HEK293T (cell line): ENCODE data around the gene TSNAX.

Experiments used
- BHLHE40 ChIP-seq: fragments of 450-650 bp; IDR thresholded peaks from 2 replicates; pipeline ENCODE4 v1.6.1; 2016; ENCODE audit warnings: mild to moderate bottlenecking, moderate library complexity, borderline replicate concordance
- CTBP1 ChIP-seq: fragments of 450-650 bp; IDR thresholded peaks from 2 replicates; pipeline ENCODE4 v1.6.1; 2016; ENCODE audit warnings: borderline replicate concordance
- FOXK2 ChIP-seq: fragments of 450-650 bp; IDR thresholded peaks from 2 replicates; pipeline ENCODE4 v1.6.1; 2016; ENCODE audit warnings: mild to moderate bottlenecking
- FOXM1 ChIP-seq: fragments of 450-650 bp; IDR thresholded peaks from 2 replicates; pipeline ENCODE4 v1.6.1; 2017; ENCODE audit warnings: mild to moderate bottlenecking, borderline replicate concordance
- HDGF ChIP-seq: fragments of 450-650 bp; IDR thresholded peaks from 2 replicates; pipeline ENCODE4 v1.6.1; 2017; ENCODE audit warnings: antibody characterized with exemption, borderline replicate concordance
- L3MBTL2 ChIP-seq: fragments of 450-650 bp; conservative IDR thresholded peaks from 2 replicates; pipeline ENCODE4 v1.6.1; 2016; ENCODE audit warnings: mild to moderate bottlenecking
- LEF1 ChIP-seq: fragments of 450-650 bp; IDR thresholded peaks from 2 replicates; pipeline ENCODE4 v1.6.1; 2017; ENCODE audit warnings: mild to moderate bottlenecking, borderline replicate concordance
- SP1 ChIP-seq: fragments of 450-650 bp; IDR thresholded peaks from 2 replicates; pipeline ENCODE4 v1.6.1; 2017
- SUZ12 ChIP-seq: fragments of 450-650 bp; IDR thresholded peaks from 2 replicates; pipeline ENCODE4 v1.6.1; 2016; ENCODE audit warnings: mild to moderate bottlenecking
- TARDBP ChIP-seq: fragments of 450-650 bp; IDR thresholded peaks from 2 replicates; pipeline ENCODE4 v1.6.1; 2016
- ZNF384 ChIP-seq: fragments of 450-650 bp; IDR thresholded peaks from 2 replicates; pipeline ENCODE4 v1.6.1; 2016
- TF ChIP-seq, protein P1 (sequence below): fragments of 450-650 bp; IDR thresholded peaks from 2 replicates; pipeline ENCODE4 v1.6.1; 2016

GRCh38 chr1:231518485-231519034, 9.9 kb upstream of the TSNAX start:
- TF ChIP-seq ZNF384 (no peak), BHLHE40 (no peak), SUZ12 (no peak), FOXM1 (no peak), TARDBP (no peak), SP1 (no peak), HDGF (no peak), LEF1 (no peak), CTBP1 (no peak), FOXK2 (no peak), L3MBTL2 (no peak)
- TF ChIP-seq, protein P1, sequence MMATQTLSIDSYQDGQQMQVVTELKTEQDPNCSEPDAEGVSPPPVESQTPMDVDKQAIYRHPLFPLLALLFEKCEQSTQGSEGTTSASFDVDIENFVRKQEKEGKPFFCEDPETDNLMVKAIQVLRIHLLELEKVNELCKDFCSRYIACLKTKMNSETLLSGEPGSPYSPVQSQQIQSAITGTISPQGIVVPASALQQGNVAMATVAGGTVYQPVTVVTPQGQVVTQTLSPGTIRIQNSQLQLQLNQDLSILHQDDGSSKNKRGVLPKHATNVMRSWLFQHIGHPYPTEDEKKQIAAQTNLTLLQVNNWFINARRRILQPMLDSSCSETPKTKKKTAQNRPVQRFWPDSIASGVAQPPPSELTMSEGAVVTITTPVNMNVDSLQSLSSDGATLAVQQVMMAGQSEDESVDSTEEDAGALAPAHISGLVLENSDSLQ, result no peak
